HepG2 (cell line): Measurements from ENCODE around the gene PARD3. TPM values are rescaled to one million over a fixed set of nuclear protein-coding genes. Genes with fewer than 3 reads are reported as not detected.
A peak's percentile ranks its signal among the peaks of the same experiment; 100 is the strongest.

Experiments
- ATAC-seq: fragments of 200-7000 bp; cut with Tn5 transposase; 3 replicates; pipeline ENCODE4 v1.9.1; 2020; ENCODE audit warnings: mild to moderate bottlenecking, moderate library complexity
- BruUV-seq: library from RNA; stranded (reverse); fragments of 400-500 nt; replicated peaks from 2 replicates; lab custom pipeline; 2021; lab: Mats Ljungman, UMichigan
- CTCF ChIA-PET: fragments of 300-600 bp; formaldehyde crosslinking; extraction: SDS; loops from one replicate; lab custom pipeline; 2021; ENCODE audit warnings: low total read pairs, inconsistent platforms, low intra/inter-chr PET ratio; lab: Yijun Ruan, JAX
- POLR2A ChIA-PET: fragments of 350-600 bp; sonication (Branson Sonifier 250); formaldehyde crosslinking; loops from one replicate; lab custom pipeline; 2020; ENCODE audit warnings: antibody characterized with exemption, inconsistent platforms; lab: Yijun Ruan, JAX
- DNase-seq: peaks from one replicate; pipeline ENCODE4 v3.0.0-alpha.2; 2015; ENCODE audit warnings: low spot score
- FAIRE-seq: peaks from 3 replicates; lab custom pipeline; 2011; peaks lifted over from hg19 to GRCh38; lab: Jason Lieb, UNC
- H2AFZ ChIP-seq: one replicate; pipeline ENCODE4 v1.6.1; 2011; ENCODE audit warnings: low read length, inconsistent platforms
- H3K27ac ChIP-seq: fragments of 300-600 bp; 3 replicates; pipeline ENCODE4 v1.8.0; 2011; ENCODE audit warnings: mixed run types, mild to moderate bottlenecking, mixed read lengths, low read length, inconsistent platforms; ENCODE audit not compliant: insufficient read depth; ENCODE audit errors: extremely low read length
- H3K27me3 ChIP-seq, 2 experiments: fragments of 200-600 bp in 1 of 2; 2 replicates in 1 of 2; 3 replicates in 1 of 2; pipeline versions ENCODE4 v1.6.0 to v1.8.0; 2011; ENCODE audit warnings: low read length in 2 of 2, mild to moderate bottlenecking in 2 of 2, moderate library complexity in 2 of 2, inconsistent platforms in 1 of 2; ENCODE audit not compliant: insufficient read depth in 2 of 2, control insufficient read depth in 1 of 2
- H3K36me3 ChIP-seq, 2 experiments: fragments of 200-600 bp in 1 of 2; replicated peaks in 1 of 2; 2 replicates in 1 of 2; 3 replicates in 1 of 2; pipeline versions ENCODE4 v1.5.1 to v1.8.0; 2011; ENCODE audit warnings: low read length in 2 of 2, inconsistent platforms in 1 of 2; ENCODE audit not compliant: insufficient read depth in 2 of 2, control insufficient read depth in 1 of 2
- H3K4me1 ChIP-seq: 2 replicates; pipeline ENCODE4 v1.5.1; 2012; ENCODE audit warnings: low read length, inconsistent platforms; ENCODE audit not compliant: insufficient read depth
- H3K4me2 ChIP-seq: 2 replicates; pipeline ENCODE4 v1.6.0; 2011; ENCODE audit warnings: low read depth, low read length, inconsistent platforms
- H3K4me3 ChIP-seq, 3 experiments: fragments of 200-600 bp in 1 of 3; sonication (generic), shearing (Covaris generic) in 1 of 3; replicated peaks in 1 of 3; 2 replicates each; pipeline ENCODE4 v1.5.1; 2011 to 2016; ENCODE audit warnings: low read length in 3 of 3, inconsistent platforms in 2 of 3, low read depth in 2 of 3, mild to moderate bottlenecking in 2 of 3, control low read depth in 1 of 3, mixed read lengths in 1 of 3; ENCODE audit not compliant: insufficient read depth in 1 of 3
- H3K79me2 ChIP-seq: one replicate; pipeline ENCODE4 v1.6.1; 2011; ENCODE audit warnings: low read length, inconsistent platforms; ENCODE audit not compliant: insufficient read depth
- H3K9ac ChIP-seq: 2 replicates; pipeline ENCODE4 v1.6.0; 2011; ENCODE audit warnings: mild to moderate bottlenecking, low read depth, low read length, inconsistent platforms; ENCODE audit not compliant: insufficient read depth
- H3K9me3 ChIP-seq: 2 replicates; pipeline ENCODE4 v1.5.1; 2012; ENCODE audit warnings: mild to moderate bottlenecking, low read length
- H4K20me1 ChIP-seq: 2 replicates; pipeline ENCODE4 v1.6.0; 2011; ENCODE audit warnings: inconsistent platforms, mild to moderate bottlenecking, low read length, moderate library complexity; ENCODE audit not compliant: insufficient read depth
- ATF7 ChIP-seq, 2 experiments: fragments of 450-650 bp in 1 of 2; sonication (generic) in 1 of 2; formaldehyde crosslinking in 1 of 2; IDR thresholded peaks; 2 replicates each; pipeline versions ENCODE4 v1.4.0 to v1.6.1; 2016 to 2020; ENCODE audit warnings: antibody characterized with exemption in 1 of 2, mild to moderate bottlenecking in 1 of 2, missing genetic modification reagents in 1 of 2
- CEBPB ChIP-seq: IDR thresholded peaks from 2 replicates; pipeline ENCODE4 v1.6.1; 2011; ENCODE audit warnings: low read depth, low read length, improper control_type of control experiment, borderline replicate concordance
- CEBPG ChIP-seq: IDR thresholded peaks from 2 replicates; pipeline ENCODE4 v1.6.1; 2016
- DRAP1 ChIP-seq: IDR thresholded peaks from 2 replicates; pipeline ENCODE4 v1.6.1; 2016; ENCODE audit warnings: missing genetic modification reagents, missing compliant biosample characterization
- HIC2 ChIP-seq: sonication (generic); formaldehyde crosslinking; IDR thresholded peaks from 2 replicates; pipeline ENCODE4 v1.9.0; 2022; ENCODE audit warnings: low read depth, missing genetic modification reagents
- KDM5A ChIP-seq: fragments of 200-600 bp; sonication (generic); IDR thresholded peaks from 2 replicates; pipeline ENCODE4 v1.7.0; 2018; ENCODE audit warnings: antibody characterized with exemption, mild to moderate bottlenecking, low read length, borderline replicate concordance
- KMT2B ChIP-seq: IDR thresholded peaks from 2 replicates; pipeline ENCODE4 v1.6.1; 2016; ENCODE audit warnings: missing genetic modification reagents, missing compliant biosample characterization
- RAD51 ChIP-seq: fragments of 450-650 bp; IDR thresholded peaks from 2 replicates; pipeline ENCODE4 v1.6.1; 2016; ENCODE audit warnings: borderline replicate concordance
- SMARCE1 ChIP-seq: fragments of 450-650 bp; IDR thresholded peaks from 2 replicates; pipeline ENCODE4 v1.6.1; 2017; ENCODE audit warnings: borderline replicate concordance
- SNRNP70 ChIP-seq: fragments of 200-400 bp; formaldehyde crosslinking; IDR thresholded peaks from 2 replicates; pipeline ENCODE4 v1.6.1; 2017; ENCODE audit warnings: mild to moderate bottlenecking, low read depth, low read length, moderate library complexity
- THAP8 ChIP-seq: sonication (generic); formaldehyde crosslinking; IDR thresholded peaks from 2 replicates; pipeline ENCODE4 v1.5.1; 2020; ENCODE audit warnings: missing genetic modification reagents, mild to moderate bottlenecking, borderline replicate concordance
- ZBED4 ChIP-seq: sonication (generic); formaldehyde crosslinking; IDR thresholded peaks from 2 replicates; pipeline ENCODE4 v1.4.0; 2020; ENCODE audit warnings: missing genetic modification reagents, borderline replicate concordance
- ZNF275 ChIP-seq: sonication (generic); formaldehyde crosslinking; IDR thresholded peaks from 2 replicates; pipeline ENCODE4 v1.8.0; 2022; ENCODE audit warnings: missing genetic modification reagents, mild to moderate bottlenecking, inconsistent platforms, borderline replicate concordance
- ZNF326 ChIP-seq: sonication (generic); formaldehyde crosslinking; IDR thresholded peaks from 2 replicates; pipeline ENCODE4 v1.4.0; 2020; ENCODE audit warnings: missing genetic modification reagents, borderline replicate concordance
- ZNF367 ChIP-seq: sonication (generic); formaldehyde crosslinking; IDR thresholded peaks from 2 replicates; pipeline ENCODE4 v1.4.0; 2020; ENCODE audit warnings: missing genetic modification reagents, borderline replicate concordance
- ZNF567 ChIP-seq: sonication (generic); formaldehyde crosslinking; IDR thresholded peaks from 2 replicates; pipeline ENCODE4 v1.8.1; 2023; ENCODE audit warnings: mild to moderate bottlenecking, missing genetic modification reagents, borderline replicate concordance
- ZNF569 ChIP-seq: sonication (generic); formaldehyde crosslinking; IDR thresholded peaks from 2 replicates; pipeline ENCODE4 v1.5.0; 2020; ENCODE audit warnings: mild to moderate bottlenecking, missing genetic modification reagents, moderate library complexity, borderline replicate concordance
- WGBS: methylation state at CpG from one replicate; pipeline ENCODE4 v1.1.6; 2017; ENCODE audit warnings: low lambda C conversion rate; 5-methylcytosine and 5-hydroxymethylcytosine counted together
- in situ Hi-C: cut with HindIII; loops from 2 replicates; pipeline ENCODE4 v1.10.0; 2017; ENCODE audit warnings: low pct_unique_long_range_greater_than_20kb; ENCODE audit not compliant: extremely low pct_ligation_motif_present
- intact Hi-C: fragments of 100-400 bp; cut with micrococcal nuclease; formaldehyde crosslinking; loops from one replicate; pipeline ENCODE4 v1.10.0; 2022; ENCODE audit not compliant: unreplicated experiment
- polyA plus RNA-seq, 8 experiments: library from polyadenylated mRNA; depleted of rRNA in 3 of 8; stranded (reverse) in 7 of 8; unstranded in 1 of 8; fragments of >200 nt; fragmentation: Illumina TruSeq in 4 of 8; extraction: Trizol in 4 of 8; gene quantifications; 2 replicates each; pipeline versions ENCODE4 v1.2.1 to v1.2.3, GENCODE V29; 2011 to 2016; ENCODE audit warnings: low read depth in 4 of 8, missing spikeins in 1 of 8, mixed read lengths in 1 of 8; ENCODE audit not compliant: insufficient read depth in 1 of 8
- total RNA-seq, 5 experiments: library from RNA; depleted of rRNA; stranded (reverse); fragments of >200 nt; fragmentation: Illumina TruSeq; extraction: Trizol; gene quantifications; 2 replicates each; pipeline ENCODE4 v1.2.3, GENCODE V29; 2016; ENCODE audit warnings: low read depth in 1 of 5

Gene PARD3
- total and polyA plus RNA-seq, 2 of the 13 experiments (the other 11 are each of a cell fraction or from before 2014, with no cell fraction given), result 40.9 to 60.0 TPM

GRCh38 chr10:34834274-34834673, 19.2 kb upstream of the PARD3 start:
- H3K4me2 ChIP-seq, result no peak overlapping the region
- no peak overlapping the region for H2AFZ ChIP-seq
- DNase-seq (no peak), FAIRE-seq (no peak), ATAC-seq (no peak; the same call in 2 of the 3 replicates)
- H3K27ac ChIP-seq, result no peak overlapping the region
- CTCF ChIA-PET, result no interaction called here
- BruUV-seq, result no TSS peak
- no peaks in the 10 kb centered on the region for H4K20me1 ChIP-seq
- H3K36me3 ChIP-seq, result no peaks in the 10 kb centered on the region
- H3K4me1 ChIP-seq, result peaks cover 25% of the 10 kb centered on the region
- 16% methylated on average over 5 of the region's 5 CpGs for WGBS
- H3K9ac ChIP-seq, result no peak overlapping the region
- no peak for TF ChIP-seq ZNF567 (CRISPR knock-in tag)
- TF ChIP-seq CEBPG, result peak; percentile 41; the same call in 1 of the 2 replicates
- no peak for TF ChIP-seq KMT2B (CRISPR knock-in tag)
- TF ChIP-seq ZNF569 (CRISPR knock-in tag), result no peak
- TF ChIP-seq RAD51, result no peak
- TF ChIP-seq ZNF367 (CRISPR knock-in tag), result no peak
- no peak for TF ChIP-seq ZBED4 (CRISPR knock-in tag)
- TF ChIP-seq ZNF326 (CRISPR knock-in tag), result no peak
- no peak for TF ChIP-seq SMARCE1
- TF ChIP-seq ATF7 (IDR thresholded peaks at IDR 0.05), result no peak
- TF ChIP-seq ATF7 (CRISPR knock-in tag; IDR thresholded peaks at IDR 0.05), result no peak
- no peak for TF ChIP-seq THAP8
- no peak for TF ChIP-seq ZNF275 (CRISPR knock-in tag)
- TF ChIP-seq HIC2 (CRISPR knock-in tag), result no peak
- no peak for TF ChIP-seq KDM5A
- no peak for TF ChIP-seq DRAP1 (CRISPR knock-in tag)
- TF ChIP-seq CEBPB, result peak; percentile 85
- TF ChIP-seq SNRNP70, result no peak
- in situ Hi-C loops, result no loop called here
- H3K9me3 ChIP-seq, result no peaks in the 10 kb centered on the region
- intact Hi-C loops, result loop anchor here (10.0 kb wide), 1 partner anchor 151 kb away; no protein-coding TSS in a partner anchor
- H3K79me2 ChIP-seq, result no peaks in the 10 kb centered on the region
- POLR2A ChIA-PET, result no interaction called here
- H3K27me3 ChIP-seq, result no peaks in the 10 kb centered on the region; a peak in 3 of 5 replicates
- H3K4me3 ChIP-seq, result no peak overlapping the region
